GM12878 (cell line): ENCODE data around the gene BATF. TPM values are rescaled to one million over a fixed set of nuclear protein-coding genes. Genes with fewer than 3 reads are reported as not detected.

Source experiments
- NFYB ChIP-seq: IDR thresholded peaks from 2 replicates; pipeline ENCODE4 v1.6.1; 2011; ENCODE audit warnings: low read depth, mild to moderate bottlenecking, low read length, improper control_type of control experiment, moderate library complexity; ENCODE audit not compliant: insufficient read depth
- STAT3 ChIP-seq: IDR thresholded peaks from 2 replicates; pipeline ENCODE4 v1.6.1; 2011; ENCODE audit warnings: low read depth, low read length, improper control_type of control experiment
- polyA plus RNA-seq, 11 experiments: library from polyadenylated mRNA; depleted of rRNA in 4 of 11; unstranded in 6 of 11; stranded (reverse) in 5 of 11; fragments of >200 nt; fragmentation: Nextera tagmentation in 4 of 11; fragmentation: Illumina TruSeq in 1 of 11; extraction: Ambion mirVana in 4 of 11; extraction: Trizol in 1 of 11; gene quantifications; 1 replicate in 1 of 11; 2 replicates in 10 of 11; pipeline versions ENCODE4 v1.2.1 to v1.2.3, GENCODE V29; 2011 to 2016; ENCODE audit warnings: inconsistent platforms in 2 of 11, missing spikeins in 2 of 11, low read depth in 1 of 11
- total RNA-seq, 4 experiments: library from RNA; depleted of rRNA in 3 of 4; stranded (reverse); fragments of >200 nt in 3 of 4; fragmentation: Illumina TruSeq in 1 of 4; extraction: Trizol in 1 of 4; gene quantifications; 2 replicates each; pipeline versions ENCODE4 v1.2.1 to v1.2.3, GENCODE V29; 2013 to 2021
- TF ChIP-seq, protein P1 (sequence below): fragments of 450-650 bp; IDR thresholded peaks from 2 replicates; pipeline ENCODE4 v1.6.1; 2016; ENCODE audit warnings: mild to moderate bottlenecking

The BATF gene
- total and polyA plus RNA-seq, 10 of the 15 experiments (the other 5 are each of a cell fraction or from before 2014, with no cell fraction given), result 10.0 to 154 (median 103) TPM

DNA sequence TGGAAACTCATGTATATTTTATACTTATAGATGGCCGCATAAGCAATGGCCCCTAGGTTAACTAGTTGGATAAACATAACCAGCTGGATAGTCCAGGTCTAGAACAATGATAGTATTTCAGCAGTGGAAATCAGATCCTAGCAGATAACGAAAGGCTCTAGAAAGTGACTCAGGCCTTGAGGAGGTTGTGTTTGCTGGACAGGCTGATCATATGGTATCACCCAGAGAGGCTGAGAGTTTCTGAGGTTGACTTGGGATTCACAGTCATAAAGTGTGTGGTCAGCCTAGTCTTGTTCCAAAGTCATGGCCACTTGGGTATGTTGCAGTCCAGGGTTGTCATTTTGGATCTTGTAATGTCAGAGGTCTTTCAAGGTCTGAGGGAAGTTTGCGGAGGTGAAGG lies 73.0 kb downstream of the BATF start (continued):
- TF ChIP-seq NFYB (no peak), STAT3 (no peak)
- TF ChIP-seq, protein P1, sequence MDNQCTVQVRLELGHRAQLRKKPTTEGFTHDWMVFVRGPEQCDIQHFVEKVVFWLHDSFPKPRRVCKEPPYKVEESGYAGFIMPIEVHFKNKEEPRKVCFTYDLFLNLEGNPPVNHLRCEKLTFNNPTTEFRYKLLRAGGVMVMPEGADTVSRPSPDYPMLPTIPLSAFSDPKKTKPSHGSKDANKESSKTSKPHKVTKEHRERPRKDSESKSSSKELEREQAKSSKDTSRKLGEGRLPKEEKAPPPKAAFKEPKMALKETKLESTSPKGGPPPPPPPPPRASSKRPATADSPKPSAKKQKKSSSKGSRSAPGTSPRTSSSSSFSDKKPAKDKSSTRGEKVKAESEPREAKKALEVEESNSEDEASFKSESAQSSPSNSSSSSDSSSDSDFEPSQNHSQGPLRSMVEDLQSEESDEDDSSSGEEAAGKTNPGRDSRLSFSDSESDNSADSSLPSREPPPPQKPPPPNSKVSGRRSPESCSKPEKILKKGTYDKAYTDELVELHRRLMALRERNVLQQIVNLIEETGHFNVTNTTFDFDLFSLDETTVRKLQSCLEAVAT, result no peak

Other genes with a start within 250 kb of the BATF start
- gene FOS, start 243.6 kb upstream of the BATF start, total RNA-seq (2014; rRNA removed), result 0.05 and 0.40 TPM in 2 replicates
- 0.09 and 0.13 TPM in 2 replicates for gene FOS, start 243.6 kb upstream of the BATF start, total RNA-seq (2014; rRNA removed; fragmentation: Illumina TruSeq; extraction: Trizol)
- 0.43 and 0.64 TPM in 2 replicates for gene FOS, start 243.6 kb upstream of the BATF start, total RNA-seq (2021)
- 0.95 TPM in 2 replicates for gene FOS, start 243.6 kb upstream of the BATF start, polyA plus RNA-seq (2011; rRNA removed)
- gene FOS, start 243.6 kb upstream of the BATF start, polyA plus RNA-seq (2014; fragmentation: Illumina TruSeq; extraction: Trizol), result 0.10 TPM in 1 of 2 replicates, not detected in the other
- under 1 TPM; 0.02 to 0.13 TPM for gene FOS, start 243.6 kb upstream of the BATF start, polyA plus RNA-seq (2014; fragmentation: Nextera tagmentation; extraction: Ambion mirVana)
- 0.10 and 0.36 TPM in 2 replicates for gene FOS, start 243.6 kb upstream of the BATF start, polyA plus RNA-seq (2014; rRNA removed)
- under 1 TPM; 0.67 to 0.75 TPM for gene FOS, start 243.6 kb upstream of the BATF start, polyA plus RNA-seq (2016; fragmentation: Nextera tagmentation; extraction: Ambion mirVana)
- 19.4 and 21.3 TPM in 2 replicates for gene JDP2, start 94.4 kb upstream of the BATF start, total RNA-seq (2014; rRNA removed)
- gene JDP2, start 94.4 kb upstream of the BATF start, total RNA-seq (2014; rRNA removed; fragmentation: Illumina TruSeq; extraction: Trizol), result 11.7 and 12.1 TPM in 2 replicates
- 16.0 and 16.4 TPM in 2 replicates for gene JDP2, start 94.4 kb upstream of the BATF start, total RNA-seq (2021)
- 5.1 and 6.7 TPM in 2 replicates for gene JDP2, start 94.4 kb upstream of the BATF start, polyA plus RNA-seq (2011; rRNA removed)
- 3.3 and 11.5 TPM in 2 replicates for gene JDP2, start 94.4 kb upstream of the BATF start, polyA plus RNA-seq (2014; fragmentation: Illumina TruSeq; extraction: Trizol)
- gene JDP2, start 94.4 kb upstream of the BATF start, polyA plus RNA-seq (2014; fragmentation: Nextera tagmentation; extraction: Ambion mirVana), result 1 to 10 TPM in 1 of 2 experiments, under 1 TPM in 1; 0.71 to 1.2 TPM
- 20.7 and 21.2 TPM in 2 replicates for gene JDP2, start 94.4 kb upstream of the BATF start, polyA plus RNA-seq (2014; rRNA removed)
- 10 to 100 TPM in 1 of 2 experiments, 1 to 10 TPM in 1; 8.9 to 10.8 TPM for gene JDP2, start 94.4 kb upstream of the BATF start, polyA plus RNA-seq (2016; fragmentation: Nextera tagmentation; extraction: Ambion mirVana)
- gene FLVCR2, start 56.2 kb downstream of the BATF start, total RNA-seq (2014; rRNA removed), result 0.98 and 1.8 TPM in 2 replicates
- 1.2 and 1.8 TPM in 2 replicates for gene FLVCR2, start 56.2 kb downstream of the BATF start, total RNA-seq (2014; rRNA removed; fragmentation: Illumina TruSeq; extraction: Trizol)
- gene FLVCR2, start 56.2 kb downstream of the BATF start, total RNA-seq (2021), result 1.7 and 3.7 TPM in 2 replicates
- gene FLVCR2, start 56.2 kb downstream of the BATF start, polyA plus RNA-seq (2011; rRNA removed), result 2.9 and 3.1 TPM in 2 replicates
- 1.8 and 2.2 TPM in 2 replicates for gene FLVCR2, start 56.2 kb downstream of the BATF start, polyA plus RNA-seq (2014; fragmentation: Illumina TruSeq; extraction: Trizol)
- under 1 TPM; 0.24 to 0.47 TPM for gene FLVCR2, start 56.2 kb downstream of the BATF start, polyA plus RNA-seq (2014; fragmentation: Nextera tagmentation; extraction: Ambion mirVana)
- gene FLVCR2, start 56.2 kb downstream of the BATF start, polyA plus RNA-seq (2014; rRNA removed), result 1.0 and 1.4 TPM in 2 replicates
- 1 to 10 TPM; 1.0 to 1.8 TPM for gene FLVCR2, start 56.2 kb downstream of the BATF start, polyA plus RNA-seq (2016; fragmentation: Nextera tagmentation; extraction: Ambion mirVana)
- 14.6 and 15.2 TPM in 2 replicates for gene ERG28, start 138.4 kb downstream of the BATF start, total RNA-seq (2014; rRNA removed)
- 19.1 and 21.0 TPM in 2 replicates for gene ERG28, start 138.4 kb downstream of the BATF start, total RNA-seq (2014; rRNA removed; fragmentation: Illumina TruSeq; extraction: Trizol)
- 28.0 and 28.5 TPM in 2 replicates for gene ERG28, start 138.4 kb downstream of the BATF start, total RNA-seq (2021)
- 47.8 and 48.1 TPM in 2 replicates for gene ERG28, start 138.4 kb downstream of the BATF start, polyA plus RNA-seq (2011; rRNA removed)
- 48.0 and 59.2 TPM in 2 replicates for gene ERG28, start 138.4 kb downstream of the BATF start, polyA plus RNA-seq (2014; fragmentation: Illumina TruSeq; extraction: Trizol)
- gene ERG28, start 138.4 kb downstream of the BATF start, polyA plus RNA-seq (2014; fragmentation: Nextera tagmentation; extraction: Ambion mirVana), result 10 to 100 TPM; 52.6 to 67.0 TPM
- gene ERG28, start 138.4 kb downstream of the BATF start, polyA plus RNA-seq (2014; rRNA removed), result 33.9 and 37.0 TPM in 2 replicates
- 10 to 100 TPM; 61.8 to 62.2 TPM for gene ERG28, start 138.4 kb downstream of the BATF start, polyA plus RNA-seq (2016; fragmentation: Nextera tagmentation; extraction: Ambion mirVana)
- 12.8 and 13.4 TPM in 2 replicates for gene TTLL5, start 138.8 kb downstream of the BATF start, total RNA-seq (2014; rRNA removed)
- 14.2 and 15.4 TPM in 2 replicates for gene TTLL5, start 138.8 kb downstream of the BATF start, total RNA-seq (2014; rRNA removed; fragmentation: Illumina TruSeq; extraction: Trizol)
- 17.4 and 21.4 TPM in 2 replicates for gene TTLL5, start 138.8 kb downstream of the BATF start, total RNA-seq (2021)
- 12.8 and 13.9 TPM in 2 replicates for gene TTLL5, start 138.8 kb downstream of the BATF start, polyA plus RNA-seq (2011; rRNA removed)
- 13.6 and 16.4 TPM in 2 replicates for gene TTLL5, start 138.8 kb downstream of the BATF start, polyA plus RNA-seq (2014; fragmentation: Illumina TruSeq; extraction: Trizol)
- 1 to 10 TPM; 3.2 to 5.2 TPM for gene TTLL5, start 138.8 kb downstream of the BATF start, polyA plus RNA-seq (2014; fragmentation: Nextera tagmentation; extraction: Ambion mirVana)
- 10.6 and 12.3 TPM in 2 replicates for gene TTLL5, start 138.8 kb downstream of the BATF start, polyA plus RNA-seq (2014; rRNA removed)
- 10 to 100 TPM; 20.3 to 25.9 TPM for gene TTLL5, start 138.8 kb downstream of the BATF start, polyA plus RNA-seq (2016; fragmentation: Nextera tagmentation; extraction: Ambion mirVana)